HG03342 (cell line): ENCODE measurements around the gene KIF18A.
"Not testable (repeated sequence)": the region's sequence is repeated elsewhere in the genome, so short reads cannot be mapped to it uniquely, and the experiment has no call there.

Experiments used
- ATAC-seq: cut with Tn5 transposase; IDR thresholded peaks from one replicate; pipeline ENCODE4 v1.9.1; 2021; ENCODE audit warnings: mild to moderate bottlenecking, moderate library complexity; ENCODE audit not compliant: unreplicated experiment

KIF18A gene

DNA sequence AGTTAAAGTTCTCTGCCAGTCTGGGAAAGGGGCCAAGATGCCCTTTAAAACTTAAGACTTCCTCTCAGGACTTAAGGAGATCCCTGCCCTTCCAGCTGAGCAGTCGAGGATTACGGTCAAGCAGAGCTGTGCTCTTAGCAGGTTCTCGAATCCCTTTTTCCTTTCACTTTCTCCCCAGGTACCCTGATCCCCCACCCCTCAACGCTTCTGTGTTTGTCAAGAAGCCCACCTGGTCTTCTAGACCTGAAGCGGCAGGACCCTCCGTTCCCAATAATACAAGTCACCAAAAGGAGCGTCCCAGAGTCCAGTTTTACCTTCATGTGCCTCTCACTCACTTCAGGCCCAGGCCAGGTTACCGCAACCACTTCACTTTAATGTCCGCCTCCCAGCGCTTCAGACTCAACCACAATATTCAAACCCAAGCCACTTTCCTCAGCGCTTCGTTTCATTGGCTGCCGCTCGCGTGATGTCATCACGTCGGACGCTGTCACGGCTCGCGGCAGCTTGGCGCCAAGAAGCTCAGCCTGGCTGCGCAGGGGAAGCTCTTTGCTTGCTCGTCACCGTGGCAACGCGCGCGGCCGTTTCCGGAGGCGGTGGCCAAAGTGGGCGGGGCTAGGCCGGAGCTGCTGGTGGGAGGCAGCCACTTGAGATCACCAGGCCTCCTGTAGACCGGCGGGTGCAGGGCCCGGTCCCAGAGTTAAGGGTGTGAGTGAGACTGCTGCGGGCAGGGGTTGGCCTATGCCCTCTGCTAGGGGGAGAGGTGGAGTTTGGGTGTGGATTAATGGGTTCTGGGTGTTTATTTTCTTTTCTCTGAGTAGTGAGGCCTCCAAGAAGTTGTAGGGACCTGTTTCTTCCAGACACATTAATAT is at the start of gene KIF18A, which contains the start of gene METTL15:
Gene KIF18A (minus strand): TSS at position 407 of the 869 bp plus-strand sequence. CDS start 10,209 bp downstream, outside the sequence.
Gene METTL15 (plus strand): TSS at position 639 of the 869 bp plus-strand sequence. CDS start 4,947 bp downstream, outside the sequence.
- peak; percentile 91 for ATAC-seq

DNA sequence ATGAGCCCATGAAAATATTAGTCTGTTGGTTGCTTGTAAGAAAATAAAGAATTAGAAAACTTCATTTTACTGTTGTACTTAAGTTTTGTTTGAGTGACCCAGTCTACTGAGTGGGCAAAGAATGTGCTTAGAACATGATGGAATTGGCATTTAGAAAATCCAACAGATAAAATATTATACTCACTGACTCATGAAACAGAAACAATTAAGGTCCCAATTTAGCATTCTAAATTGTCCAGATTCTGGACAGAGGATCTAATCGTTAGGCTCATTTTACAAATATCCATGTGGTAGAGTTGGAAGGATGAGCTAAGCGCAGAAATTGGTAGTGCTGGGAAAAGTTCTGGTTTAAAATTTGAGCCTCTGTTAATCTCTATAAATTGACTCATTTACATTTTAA is 45.6 kb upstream of the KIF18A start:
- no peak for ATAC-seq

DNA sequence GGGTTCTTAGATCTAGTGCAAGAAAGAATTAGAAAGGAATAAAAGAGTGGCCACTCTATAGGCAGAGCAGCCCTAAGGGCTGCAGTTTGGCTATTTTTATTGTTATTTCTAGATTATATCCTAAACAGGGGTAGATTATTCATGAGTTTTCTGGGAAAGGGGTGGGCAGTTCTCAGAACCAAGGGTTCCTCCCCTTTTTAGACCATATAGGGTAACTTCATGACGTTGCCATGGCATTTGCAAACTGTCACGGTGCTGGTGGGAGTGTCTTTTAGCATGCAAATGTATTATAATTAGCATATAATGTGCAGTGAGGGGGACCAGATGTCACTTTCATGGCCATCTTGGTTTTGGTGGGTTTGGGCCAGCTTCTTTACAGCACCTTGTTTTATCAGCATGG is 44.8 kb upstream of the KIF18A start:
- ATAC-seq: no peak

GRCh38 chr11:28146123-28146751 is 38.3 kb upstream of the KIF18A start:
- ATAC-seq: no peak

- ATAC-seq: no peak
These were observed 36.9 kb upstream of the KIF18A start for GRCh38 chr11:28144808-28145207.

GRCh38 chr11:28142724-28143123 is 34.8 kb upstream of the KIF18A start:
- no peak for ATAC-seq

DNA sequence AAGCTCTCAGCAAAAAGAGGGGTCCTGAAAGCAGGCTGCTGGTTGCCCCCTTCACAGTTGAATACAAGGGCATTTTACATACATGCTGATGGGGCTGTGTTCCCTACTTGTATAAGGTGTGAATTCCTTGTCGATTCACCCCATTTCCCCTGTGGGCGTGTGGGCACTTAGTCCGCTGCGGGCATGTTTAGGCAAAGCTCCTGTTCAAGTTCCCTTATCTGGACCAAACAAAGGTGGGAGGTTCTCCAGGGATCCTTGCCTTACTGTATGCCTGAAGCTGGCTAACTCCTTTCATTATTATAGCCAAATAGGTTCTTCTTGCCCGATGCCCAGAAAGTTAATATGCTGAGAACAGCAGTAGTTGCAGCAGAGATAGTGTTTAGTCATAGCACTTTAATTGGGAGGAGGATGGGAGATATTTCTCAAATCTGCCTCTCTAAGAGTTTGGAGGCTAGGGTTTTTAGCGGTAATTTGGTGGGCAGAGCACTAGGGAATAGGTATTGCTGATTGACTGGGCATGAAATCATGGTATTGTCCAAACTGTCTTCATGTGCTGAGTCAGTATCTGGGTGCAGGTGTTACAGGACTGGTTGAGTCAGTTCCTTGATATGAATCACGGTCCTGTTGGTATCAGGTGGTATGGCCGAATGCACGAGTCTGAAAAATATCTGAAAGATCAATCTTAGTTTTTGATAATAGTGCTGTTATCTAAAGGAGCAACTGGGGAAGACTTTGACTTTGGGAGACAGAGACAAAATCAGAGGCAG is 32.9 kb upstream of the KIF18A start:
- ATAC-seq: no peak

DNA sequence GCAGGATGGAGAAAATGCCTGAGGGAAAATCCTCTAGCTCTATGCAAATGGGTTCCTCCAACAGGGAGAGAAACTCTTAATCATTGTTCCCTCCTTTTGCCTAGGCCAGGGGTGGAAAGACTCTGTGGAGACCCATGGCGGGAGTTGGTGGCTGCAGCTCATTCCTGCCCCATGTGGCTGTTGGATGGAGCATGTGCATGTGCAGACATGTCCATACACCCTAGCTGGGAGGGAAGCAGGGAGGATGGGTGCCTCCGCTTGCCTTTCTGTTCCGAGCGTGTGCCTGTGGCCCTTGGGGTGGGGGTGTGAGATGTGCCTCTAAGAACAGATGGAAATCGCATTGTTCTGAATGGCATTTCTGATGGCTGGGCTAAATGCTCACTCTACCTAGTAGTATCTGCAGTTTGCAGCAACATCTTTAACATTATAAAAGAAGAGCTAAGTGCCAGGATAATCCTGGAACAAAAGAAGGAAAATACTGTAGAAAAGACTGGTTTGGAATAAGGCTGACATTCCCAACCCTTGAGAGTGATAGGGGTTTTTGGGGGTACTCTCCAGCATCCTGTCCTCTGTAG is 32.0 kb upstream of the KIF18A start:
- no peak for ATAC-seq

- no peak for ATAC-seq
These were observed 29.9 kb upstream of the KIF18A start for GRCh38 chr11:28137832-28138231.

DNA sequence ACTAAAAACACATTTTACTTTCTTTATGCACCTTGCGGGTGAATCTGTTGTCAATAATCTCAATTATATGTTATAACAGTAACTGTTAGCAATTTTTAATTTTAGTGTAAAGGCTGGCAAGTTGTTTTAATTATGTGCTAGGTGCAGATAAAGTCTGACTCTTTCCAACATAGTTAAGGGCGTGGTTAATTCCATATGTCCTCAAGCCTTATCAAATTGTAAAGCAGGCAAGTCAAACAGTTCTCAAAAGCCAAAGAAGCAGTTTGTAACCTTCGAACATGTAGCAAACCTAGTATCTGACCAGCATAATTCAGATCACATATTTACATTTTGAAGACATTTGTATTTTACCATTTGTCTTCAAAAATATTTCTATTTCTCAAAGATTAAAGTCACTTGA is 29.4 kb upstream of the KIF18A start:
- no peak for ATAC-seq

DNA sequence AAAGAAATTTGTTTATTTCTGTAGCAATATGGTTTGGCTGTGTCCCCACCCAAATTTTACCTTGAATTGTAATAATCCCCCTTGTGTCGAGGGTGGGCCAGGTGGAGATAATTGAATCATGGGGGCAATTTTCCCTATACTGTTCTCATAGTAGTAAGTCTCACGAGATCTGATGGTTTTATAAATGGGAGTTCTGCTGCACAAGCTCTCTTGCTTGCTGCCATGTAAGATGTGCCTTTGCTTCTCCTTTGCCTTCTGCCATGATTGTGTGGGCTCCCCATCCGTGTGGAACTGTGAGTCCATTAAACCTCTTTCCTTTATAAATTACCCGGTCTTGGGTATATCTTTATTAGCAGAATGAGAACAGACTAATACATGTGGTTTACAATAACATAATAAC is 28.2 kb upstream of the KIF18A start:
- ATAC-seq: not testable (repeated sequence)

- no peak for ATAC-seq
These were observed 25.2 kb upstream of the KIF18A start for GRCh38 chr11:28133146-28133545.

- no peak for ATAC-seq
These were observed 24.6 kb upstream of the KIF18A start for GRCh38 chr11:28132548-28132947.

DNA sequence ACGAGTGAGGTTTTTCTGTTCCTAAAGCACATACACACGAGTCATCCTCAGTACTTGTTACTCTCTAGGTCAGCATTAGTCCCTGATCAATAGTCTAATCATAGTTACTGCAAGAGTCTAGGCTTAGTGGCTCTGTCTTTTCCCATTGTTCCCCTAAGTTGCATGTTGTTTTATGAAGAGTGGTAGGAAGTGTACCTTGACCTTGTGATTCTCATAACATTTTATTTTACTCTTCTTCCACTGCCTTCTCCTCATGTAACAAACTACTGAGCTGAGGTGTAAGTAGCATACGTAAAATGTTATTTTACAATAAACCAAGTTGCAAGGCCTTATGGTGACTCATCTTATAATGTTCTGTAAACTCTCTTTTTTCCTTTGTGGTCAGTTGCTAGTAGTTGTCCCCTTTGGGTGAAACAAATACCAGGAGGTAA is 15.2 kb upstream of the KIF18A start:
- ATAC-seq: no peak

- ATAC-seq: no peak
These were observed 9.8 kb upstream of the KIF18A start for GRCh38 chr11:28117712-28118111.

DNA sequence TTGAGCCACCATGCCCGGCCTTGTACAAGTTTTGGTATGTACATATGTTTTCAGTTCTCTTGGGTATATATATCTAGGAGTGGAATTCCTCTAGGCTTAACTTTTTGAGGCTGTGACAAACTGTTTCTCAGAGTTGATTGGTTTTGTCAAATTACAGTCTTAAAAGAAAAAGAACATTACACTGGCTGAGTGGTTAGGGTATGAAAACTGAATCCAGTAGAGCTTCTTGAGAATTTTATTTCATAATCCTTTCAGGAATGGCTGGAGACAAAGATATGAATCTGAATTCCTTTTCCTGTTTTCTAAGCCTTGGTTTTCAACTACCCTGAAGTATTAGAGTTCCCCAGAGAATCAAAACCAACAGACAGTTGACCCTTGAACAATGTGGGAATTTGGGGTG is 6.8 kb upstream of the KIF18A start:
- no peak for ATAC-seq

DNA sequence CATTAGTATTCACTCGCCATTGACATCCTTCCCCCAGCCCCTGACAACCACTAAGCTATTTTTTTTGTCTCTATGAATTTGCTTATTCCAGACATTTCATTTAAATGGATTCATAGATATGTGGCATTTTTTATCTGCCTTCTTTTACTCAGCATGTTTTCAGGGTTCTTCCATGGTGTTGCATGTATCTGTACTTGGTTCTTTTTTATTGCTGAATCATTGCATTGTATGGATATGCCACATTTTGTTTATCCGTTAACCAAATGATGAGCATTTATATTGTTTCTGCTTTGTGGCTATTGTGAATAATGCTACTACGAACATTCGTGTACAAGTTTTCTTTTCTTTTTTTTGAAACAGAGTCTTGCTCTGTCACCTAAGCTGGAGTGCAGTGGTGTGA is 6.2 kb upstream of the KIF18A start:
- no peak for ATAC-seq

GRCh38 chr11:28110821-28111200 is 2.9 kb upstream of the KIF18A start:
- no peak for ATAC-seq

DNA sequence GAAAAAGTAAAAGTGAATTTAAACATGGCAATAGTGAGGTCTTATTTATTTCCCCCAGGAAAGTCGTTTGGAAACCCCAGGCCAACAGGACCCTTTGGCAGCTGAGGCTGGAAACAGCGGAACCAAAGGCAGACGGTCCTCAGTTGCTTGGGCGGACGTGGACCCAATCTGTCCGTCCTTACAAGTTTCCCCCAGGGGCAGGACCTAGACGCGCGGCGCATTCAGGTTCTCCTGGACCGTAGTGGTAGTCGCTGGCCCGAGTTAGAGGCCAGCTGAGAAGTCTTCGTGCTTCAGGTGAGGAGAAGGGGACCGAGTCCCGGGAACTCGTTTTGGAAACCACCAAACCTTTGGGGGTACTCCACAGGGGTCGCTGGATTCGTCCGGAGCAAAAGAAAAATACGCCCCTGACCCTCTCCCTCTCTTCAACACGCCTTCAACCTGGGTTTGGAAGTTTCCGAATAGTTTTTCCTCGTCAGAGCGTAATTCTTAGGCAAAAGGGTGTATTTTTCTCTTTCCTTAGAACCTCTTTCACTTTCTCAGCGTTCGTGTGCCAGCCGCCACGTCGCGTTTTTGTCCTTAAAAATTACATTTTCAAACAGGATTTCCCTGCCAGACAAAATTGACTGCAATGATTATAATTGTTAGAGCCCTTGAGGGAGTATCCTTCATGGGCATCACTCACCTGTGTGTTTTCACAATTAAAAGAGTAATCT is 2.3 kb upstream of the KIF18A start:
- peak; percentile 20 for ATAC-seq

- no peak for ATAC-seq
These were observed 1.0 kb upstream of the KIF18A start for GRCh38 chr11:28108958-28109357.
